Measurements from ENCODE around the gene ADD3.
"Not testable (repeated sequence)": the region's sequence is repeated elsewhere in the genome, so short reads cannot be mapped to it uniquely, and the experiment has no call there.

ADD3 gene

DNA sequence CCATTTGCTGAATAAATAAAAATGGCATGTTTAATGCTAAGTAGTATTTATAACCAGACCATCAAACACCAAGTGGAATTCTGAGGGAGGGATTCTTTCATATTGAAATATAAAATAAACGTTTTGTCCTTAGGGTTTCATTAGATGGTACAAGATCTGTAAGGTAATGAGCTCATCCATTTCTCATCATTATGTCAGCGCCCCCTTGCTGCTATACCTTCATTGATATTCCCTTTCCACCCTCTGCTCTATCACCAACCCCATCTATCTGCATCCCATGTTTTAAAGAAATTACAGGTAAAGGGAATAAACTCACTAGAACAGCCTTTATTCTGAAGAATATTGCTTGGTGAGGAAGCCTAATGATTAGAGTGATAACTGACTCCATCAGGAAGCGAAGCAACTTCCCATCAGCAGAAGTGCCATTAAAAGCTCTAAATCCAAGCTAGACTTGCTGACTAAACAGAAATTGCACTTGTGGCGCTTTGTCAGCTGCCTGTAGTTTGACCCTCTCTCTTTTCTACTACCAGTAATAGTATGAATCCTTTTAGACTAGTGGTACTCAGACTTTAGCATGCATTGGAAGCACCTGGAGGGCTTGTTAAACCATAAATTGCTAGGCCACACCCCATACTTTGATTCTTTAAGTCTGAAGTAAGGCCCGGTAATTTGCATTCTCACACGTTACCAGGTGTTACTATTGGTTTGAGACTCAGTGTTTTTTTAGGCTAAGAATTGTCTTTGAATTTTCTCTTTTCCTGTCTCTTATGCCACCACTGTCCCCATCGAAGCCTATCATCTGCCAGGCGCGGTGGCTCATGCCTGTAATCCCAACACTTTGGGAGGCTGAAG, 27.5 kb downstream of the ADD3 start:
- DNase-seq = no peak

- DNase-seq = no peak
Observed at GRCh38 chr10:110036640-110037039, 28.9 kb downstream of the ADD3 start.

GRCh38 chr10:110039254-110039653, 31.5 kb downstream of the ADD3 start:
- DNase-seq = no peak

DNA sequence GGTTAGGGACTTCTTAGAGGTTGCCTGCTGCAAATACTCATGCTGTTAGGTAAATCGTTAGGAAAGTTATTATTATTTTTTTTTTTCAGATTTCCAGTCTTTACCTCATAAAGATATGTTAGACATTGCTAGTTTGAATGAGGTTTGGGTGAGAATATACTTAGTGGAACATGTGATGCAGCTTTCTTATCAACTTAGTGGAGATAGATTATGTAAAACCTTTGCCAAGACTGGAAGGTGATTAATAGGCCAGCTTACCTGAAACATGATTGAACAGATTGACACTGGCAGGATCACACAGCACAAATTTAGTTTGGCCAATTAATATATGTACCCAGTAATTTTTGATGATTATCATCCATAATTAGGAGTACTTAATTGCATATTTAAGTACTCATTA, 32.3 kb downstream of the ADD3 start:
- DNase-seq = no peak

DNA sequence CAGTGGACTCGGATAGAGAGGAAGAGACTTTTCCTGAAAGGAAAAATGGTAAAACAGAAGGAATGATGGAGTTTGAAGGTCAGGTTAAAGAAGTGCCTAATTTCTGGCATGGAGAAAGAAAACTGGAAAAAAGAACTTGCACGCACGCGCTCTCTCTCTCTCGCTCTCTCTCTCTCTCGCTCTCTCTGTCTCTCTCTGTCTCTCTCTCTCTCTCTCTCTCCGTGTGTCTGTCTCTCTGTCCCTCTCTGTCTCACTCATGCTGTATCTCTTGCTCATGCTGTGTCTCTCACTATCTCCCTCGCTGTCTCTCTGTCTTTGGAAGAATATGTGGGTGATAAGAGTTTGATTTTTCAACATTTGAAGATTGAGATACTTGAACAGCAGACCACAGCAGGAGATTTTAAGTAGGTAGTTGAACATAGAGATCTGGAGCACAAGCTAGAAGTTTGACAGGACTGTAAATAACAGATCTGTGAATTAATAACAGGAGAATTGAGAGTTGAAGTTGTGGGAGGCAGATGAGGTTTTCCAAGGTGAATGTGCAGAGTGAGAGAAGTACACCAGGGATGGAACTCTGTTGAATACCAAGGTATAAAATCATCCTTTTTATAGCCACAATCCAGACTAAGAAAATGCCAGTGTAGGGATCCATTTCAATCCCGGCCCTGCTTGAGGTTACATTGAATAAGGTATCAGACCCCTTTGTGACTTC, 33.1 kb downstream of the ADD3 start:
- DNase-seq = no peak

GRCh38 chr10:110041479-110041829, 33.7 kb downstream of the ADD3 start:
- DNase-seq = no peak

DNA sequence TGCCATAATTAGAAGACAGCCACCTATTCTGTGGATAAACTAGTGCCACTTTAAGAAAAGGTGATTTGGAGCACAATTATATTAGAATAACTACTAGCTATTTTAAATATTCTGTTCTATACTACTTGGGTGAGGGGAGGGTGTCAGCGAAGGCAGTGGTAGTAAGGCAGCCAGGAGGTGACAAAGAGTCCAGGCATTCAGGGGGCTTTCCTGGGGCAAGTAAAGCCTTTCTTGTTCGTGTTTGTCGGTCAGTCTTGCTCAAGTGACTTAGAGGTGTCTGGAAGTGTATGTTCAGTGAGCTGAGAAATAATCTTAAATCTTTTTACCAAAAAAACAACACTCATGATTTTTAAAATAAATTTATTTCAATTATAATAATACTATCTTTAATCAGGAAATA, 34.4 kb downstream of the ADD3 start:
- DNase-seq = no peak

DNA sequence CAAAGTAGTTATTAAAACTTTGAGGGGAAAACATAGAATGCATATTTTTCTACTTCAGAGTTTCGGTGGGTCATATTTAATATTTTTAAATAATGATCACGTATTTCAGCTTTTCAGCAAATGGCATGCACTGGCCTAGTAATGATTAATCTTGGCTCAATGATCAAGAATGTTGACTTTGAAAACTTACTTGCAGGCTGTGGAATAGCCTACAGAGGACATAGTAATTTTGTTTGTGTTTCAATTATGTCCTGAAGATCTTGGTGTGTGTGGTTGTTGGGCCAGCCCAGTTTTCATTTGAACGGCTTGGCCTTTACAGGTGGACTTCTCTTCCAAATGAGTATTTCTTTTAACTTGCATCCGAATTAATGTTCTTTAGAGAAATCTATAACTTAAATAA, 35.1 kb downstream of the ADD3 start:
- no peak for DNase-seq

GRCh38 chr10:110044681-110045080, 36.9 kb downstream of the ADD3 start:
- DNase-seq = no peak

DNA sequence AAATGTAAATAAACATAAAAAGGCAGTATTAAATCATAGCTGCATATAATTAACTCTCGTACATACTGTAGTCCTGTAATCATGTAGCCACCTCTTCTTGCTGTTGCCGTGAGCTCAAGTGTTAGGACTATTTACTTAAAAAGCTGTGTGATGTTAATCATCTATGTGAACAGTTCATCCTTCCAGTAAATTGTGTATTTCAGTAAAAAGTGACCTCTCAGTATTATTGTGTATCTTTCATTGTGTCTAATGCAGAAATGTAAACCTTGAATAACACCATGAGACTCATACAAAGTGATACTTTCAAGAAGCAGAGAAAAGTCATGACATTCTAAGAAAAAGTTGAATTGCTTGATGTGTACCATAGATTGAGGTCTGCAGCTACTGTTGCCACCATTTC, 38.0 kb downstream of the ADD3 start:
- DNase-seq = no peak

DNA sequence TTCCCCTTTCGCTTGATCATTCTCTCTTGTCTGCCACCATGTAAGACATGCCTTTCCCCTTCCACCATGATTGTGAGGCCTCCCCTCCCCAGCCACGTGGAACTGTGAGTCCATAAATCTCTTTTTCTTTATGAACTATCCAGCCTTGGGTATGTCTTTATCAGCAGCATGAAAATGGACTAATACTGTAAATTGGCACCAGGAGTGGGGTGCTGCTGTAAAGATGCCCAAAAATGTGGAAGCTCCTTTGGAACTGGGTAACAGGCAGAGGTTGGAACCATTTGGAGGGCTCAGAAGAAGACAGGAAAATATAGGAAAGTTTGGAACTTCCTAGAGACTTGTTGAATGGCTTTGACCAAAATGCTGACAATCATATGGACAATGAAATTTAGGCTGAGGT, 40.4 kb downstream of the ADD3 start:
- DNase-seq = not testable (repeated sequence)

DNA sequence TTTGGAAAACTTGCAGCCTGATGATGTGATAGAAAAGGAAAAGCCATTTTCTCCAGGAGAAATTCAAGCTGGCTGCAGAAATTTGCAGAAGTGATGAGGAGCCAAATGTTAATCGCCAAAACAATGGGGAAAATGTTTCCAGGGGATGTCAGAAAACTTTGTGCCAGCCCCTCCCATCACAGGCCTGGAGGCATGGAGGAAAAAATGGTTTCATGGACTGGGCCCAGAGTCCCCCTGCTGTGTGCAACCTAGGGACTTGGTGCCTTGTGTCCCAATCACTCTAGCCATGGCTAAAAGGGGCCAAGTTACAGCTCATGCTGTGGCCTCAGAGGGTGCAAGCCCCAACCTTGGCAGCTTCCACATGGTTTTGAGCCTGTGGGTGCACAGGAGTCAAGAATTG, 41.0 kb downstream of the ADD3 start:
- DNase-seq = no peak

DNA sequence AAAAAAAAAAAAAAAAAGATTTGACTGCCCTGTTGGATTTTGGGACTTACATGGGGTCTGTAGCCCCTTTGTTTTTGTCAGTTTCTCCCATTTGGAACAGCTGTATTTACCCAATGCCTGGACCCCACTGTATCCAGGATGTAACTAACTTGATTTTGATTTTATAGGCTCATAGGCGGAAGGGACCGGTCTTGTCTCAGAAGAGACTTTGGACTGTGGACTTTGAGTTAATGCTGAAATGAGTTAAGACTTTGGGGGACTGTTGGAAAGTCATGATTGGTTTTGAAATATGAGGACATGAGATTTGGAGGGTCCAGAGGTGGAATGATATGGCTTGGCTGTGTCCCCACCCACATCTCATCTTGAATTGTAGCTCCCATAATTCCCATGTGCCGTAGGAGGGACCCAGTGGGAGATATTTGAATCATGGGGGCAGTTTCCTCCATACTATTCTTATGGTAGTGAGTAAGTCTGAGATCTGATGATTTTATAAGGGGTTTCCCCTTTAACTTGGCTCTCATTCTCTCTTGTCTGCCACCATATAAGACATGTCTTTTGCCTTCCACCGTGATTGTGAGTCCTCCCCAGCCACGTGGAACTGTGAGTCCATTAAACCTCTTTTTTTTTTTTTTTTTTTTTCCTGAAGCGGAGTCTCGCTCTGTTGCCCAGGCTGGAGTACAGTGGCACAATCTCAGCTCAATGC, 42.3 kb downstream of the ADD3 start:
- DNase-seq = not testable (repeated sequence)

- no peak for DNase-seq
Observed at GRCh38 chr10:110051487-110051886, 43.7 kb downstream of the ADD3 start.

GRCh38 chr10:110052916-110053315, 45.1 kb downstream of the ADD3 start:
- DNase-seq = no peak

DNA sequence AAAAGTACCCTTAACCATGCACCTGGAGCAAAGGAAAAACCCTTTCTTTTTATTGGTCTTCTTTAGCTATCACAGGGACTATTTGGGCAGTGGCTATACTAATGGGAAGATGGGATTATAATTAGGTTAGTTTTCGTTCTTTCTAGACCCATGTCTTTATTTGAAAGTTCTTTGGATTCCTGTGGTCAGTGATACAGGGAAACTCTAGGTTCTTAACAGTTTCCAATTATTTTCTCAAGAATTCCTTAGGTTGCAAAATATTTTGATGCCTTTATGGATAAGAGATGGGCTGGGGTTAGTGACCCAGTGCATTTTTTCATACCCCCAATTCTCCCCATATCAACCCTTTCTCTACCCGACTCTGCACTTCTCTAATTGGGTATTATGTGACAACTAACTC, 49.0 kb downstream of the ADD3 start:
- no peak for DNase-seq

DNA sequence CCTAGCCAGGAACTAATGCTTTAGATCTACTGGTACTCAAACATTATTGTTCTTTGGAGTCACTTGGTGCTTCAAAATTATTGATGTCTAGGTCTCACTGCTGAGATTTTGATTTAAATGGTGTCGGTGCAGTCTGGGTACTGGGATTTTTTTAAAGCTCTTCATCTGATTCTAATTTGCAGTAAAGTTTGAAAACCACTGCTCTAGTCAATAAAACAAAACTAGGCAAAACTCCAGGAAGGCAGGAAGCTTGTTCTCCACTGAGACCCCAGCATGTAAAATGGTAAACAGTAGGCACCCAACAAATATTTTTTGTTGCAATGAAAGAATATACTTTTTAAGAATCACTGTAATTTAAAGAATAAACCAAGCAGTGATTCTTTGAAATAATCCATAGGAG, 49.7 kb downstream of the ADD3 start:
- no peak for DNase-seq

DNA sequence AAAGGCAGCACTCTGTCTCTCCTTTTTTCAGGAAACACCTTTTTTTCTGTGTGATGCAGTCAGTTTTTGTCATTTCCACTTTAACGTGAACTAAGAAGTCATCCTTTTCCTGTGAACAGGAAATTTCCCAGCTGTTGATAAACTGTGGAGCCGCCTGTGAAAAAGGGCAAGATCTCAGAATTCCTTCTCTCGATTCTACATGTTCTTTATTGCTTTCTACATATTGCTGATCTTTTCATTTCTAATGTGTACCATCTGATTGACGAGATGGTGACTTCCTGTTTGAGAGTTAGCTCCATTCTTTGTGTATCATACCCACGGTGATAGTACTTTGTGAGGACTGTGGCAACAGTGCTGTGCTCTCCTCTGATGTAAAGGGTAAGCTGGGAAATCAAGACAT, 50.4 kb downstream of the ADD3 start:
- DNase-seq = no peak

DNA sequence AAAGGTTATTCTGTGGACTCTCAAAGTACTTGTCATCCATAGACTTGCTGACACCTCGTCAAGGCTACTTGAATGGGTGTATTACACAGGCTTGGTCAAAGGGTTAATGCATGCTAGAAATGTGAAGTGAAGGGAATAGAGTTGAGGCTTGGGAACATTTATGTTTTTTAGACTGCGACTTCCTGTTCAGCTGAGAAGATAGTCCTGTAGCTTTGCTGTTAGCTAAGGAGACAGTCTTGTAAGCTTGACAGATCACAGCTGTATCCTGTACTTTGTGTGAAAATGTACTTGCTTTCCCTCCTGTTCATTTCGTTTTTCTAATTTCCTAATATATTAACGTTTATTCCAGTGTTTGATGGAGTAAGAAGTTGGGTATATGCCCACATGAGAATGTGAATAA, 52.1 kb downstream of the ADD3 start:
- DNase-seq = no peak

GRCh38 chr10:110061687-110062086, 53.9 kb downstream of the ADD3 start:
- no peak for DNase-seq

- no peak for DNase-seq
Observed at GRCh38 chr10:110065269-110065668, 57.5 kb downstream of the ADD3 start.

GRCh38 chr10:110067960-110068770, 60.4 kb downstream of the ADD3 start:
- peak; percentile 19 for DNase-seq

- DNase-seq = no peak
Observed at GRCh38 chr10:110068780-110069179, 61.0 kb downstream of the ADD3 start.

Measured in CD4-positive, alpha-beta T cell treated with Interferon gamma for 1 hour (primary cell).